GM18870 (cell line): ENCODE results near the gene SUPT3H.
A peak's percentile ranks its signal among the peaks of the same experiment; 100 is the strongest.
"Not testable (repeated sequence)": the region's sequence is repeated elsewhere in the genome, so short reads cannot be mapped to it uniquely, and the experiment has no call there.

Experiments
- ATAC-seq: cut with Tn5 transposase; IDR thresholded peaks from one replicate; pipeline ENCODE4 v1.9.1; 2021; ENCODE audit warnings: moderate library complexity; ENCODE audit not compliant: unreplicated experiment

SUPT3H gene

DNA sequence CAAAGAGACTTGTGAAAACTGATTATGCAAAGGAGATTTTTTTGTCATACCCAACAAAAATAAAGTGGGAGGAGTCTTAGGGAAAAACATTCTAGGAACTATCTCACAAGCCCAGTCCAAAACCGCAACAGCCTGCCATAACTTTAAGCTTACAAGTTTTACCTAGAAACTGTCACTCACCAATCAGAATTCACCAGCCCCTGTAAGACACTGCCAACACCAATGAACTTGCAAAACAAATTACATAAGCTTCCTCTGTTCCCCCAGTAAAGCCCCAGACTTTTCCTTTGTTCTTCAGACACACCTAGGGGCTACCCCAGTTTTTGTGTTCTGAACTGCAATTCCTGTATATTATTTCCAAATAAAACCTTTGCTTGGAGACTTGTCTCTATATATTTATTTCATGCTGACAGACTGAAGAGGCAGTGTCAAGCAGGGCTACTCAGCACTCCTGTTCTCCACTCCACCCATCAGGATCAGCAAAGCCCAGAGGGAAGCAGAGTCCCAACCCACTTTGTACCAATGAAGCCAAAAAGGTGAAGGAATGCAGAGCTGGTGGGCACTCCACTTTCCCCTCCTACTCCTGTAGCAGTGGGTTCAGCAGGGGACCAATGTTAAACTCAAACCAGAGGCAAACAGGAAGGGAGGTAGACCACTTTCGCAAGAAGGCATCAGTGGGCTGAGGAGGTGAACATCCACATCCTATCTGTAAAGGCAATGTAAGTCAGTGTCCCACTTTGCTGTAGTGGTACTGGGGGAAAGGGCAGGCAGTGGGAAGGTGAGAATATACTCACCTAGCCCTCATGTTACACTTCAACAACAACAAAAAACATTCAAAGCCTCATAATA lies 192.1 kb downstream of the SUPT3H start:
- ATAC-seq, result no peak

DNA sequence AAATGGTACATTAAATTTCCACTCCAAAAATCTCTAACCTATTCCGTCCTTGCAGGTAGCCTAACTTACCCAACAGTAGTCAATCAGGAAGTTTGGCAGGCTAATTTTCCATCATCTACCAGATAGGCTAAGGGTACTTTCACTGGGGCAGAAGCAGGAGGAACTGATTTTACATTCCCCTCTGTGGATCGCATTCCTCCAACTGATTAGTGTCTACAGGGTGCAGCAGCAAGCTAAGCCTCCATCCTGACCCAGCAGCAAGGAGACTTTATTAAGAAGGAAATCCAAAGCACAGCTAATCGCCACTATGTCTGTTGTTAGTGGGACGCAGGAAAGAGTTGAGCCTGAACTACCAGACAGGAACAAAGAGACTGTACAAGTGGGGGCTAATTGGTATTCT lies 192.8 kb downstream of the SUPT3H start:
- no peak for ATAC-seq

DNA sequence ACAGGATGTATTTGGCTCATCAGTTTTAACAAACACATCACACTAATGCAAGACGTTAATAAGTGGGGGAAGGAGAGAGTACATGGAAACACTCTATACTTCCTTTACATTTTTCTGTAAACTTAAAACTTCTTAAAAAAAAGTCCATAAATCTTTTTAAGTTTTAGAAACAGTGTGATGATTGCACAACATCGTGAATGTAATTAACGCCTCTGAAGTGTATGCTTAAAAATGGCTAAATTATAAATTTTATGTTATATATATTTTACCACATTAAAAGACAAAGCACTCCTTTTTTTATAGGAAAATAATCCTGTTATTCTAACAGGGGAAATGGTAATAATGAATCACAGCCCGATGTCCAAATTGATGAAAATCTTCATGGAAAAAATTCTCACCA lies 193.7 kb downstream of the SUPT3H start:
- ATAC-seq, result no peak

DNA sequence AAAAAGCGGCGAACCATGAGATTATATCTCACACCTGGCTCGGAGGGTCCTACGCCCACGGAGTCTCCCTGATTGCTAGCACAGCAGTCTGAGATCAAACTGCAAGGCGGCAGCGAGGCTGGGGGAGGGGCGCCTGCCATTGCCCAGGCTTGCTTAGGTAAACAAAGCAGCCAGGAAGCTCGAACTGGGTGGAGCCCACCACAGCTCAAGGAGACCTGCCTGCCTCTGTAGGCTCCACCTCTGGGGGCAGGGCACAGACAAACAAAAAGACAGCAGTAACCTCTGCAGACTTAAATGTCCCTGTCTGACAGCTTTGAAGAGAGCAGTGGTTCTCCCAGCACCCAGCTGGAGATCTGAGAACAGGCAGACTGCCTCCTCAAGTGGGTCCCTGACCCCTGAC lies 201.4 kb downstream of the SUPT3H start:
- not testable (repeated sequence) for ATAC-seq

DNA sequence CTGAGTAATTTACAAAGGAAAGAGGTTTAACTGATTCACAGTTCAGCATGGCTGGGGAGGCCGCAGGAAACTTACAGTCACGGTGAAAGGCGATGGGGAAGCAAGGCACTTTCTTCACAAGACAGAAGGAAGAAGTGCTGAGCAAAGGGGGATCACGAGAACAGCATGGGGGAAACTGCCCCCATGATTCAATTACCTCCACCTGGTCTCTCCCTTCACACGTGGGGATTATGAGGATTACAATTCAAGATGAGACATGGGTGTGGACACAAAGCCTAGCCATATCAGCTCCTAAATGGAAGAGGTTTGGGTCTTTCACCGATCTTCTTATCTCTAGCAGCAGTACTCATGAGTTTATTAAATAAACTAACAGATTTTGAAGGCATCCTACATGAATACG lies 202.5 kb downstream of the SUPT3H start:
- ATAC-seq, result no peak

DNA sequence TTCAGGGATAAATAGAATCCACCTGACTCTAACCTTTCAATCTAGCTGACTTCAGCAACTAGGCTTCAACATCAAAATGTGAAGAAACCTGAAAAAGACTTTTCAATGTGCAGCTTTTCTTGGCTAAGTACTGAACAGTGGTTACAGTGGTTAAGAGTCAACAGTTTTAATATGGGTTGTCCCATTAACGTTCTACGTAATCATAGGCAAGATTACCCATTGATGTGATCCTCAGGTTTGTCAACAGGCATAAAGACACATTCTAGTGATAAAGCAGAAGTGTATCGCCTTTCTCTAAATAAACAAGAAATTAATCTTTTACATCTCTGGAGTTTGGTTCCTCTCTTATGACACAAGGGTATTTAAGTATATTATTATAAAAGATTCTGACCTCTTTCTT lies 203.7 kb downstream of the SUPT3H start:
- ATAC-seq, result no peak

DNA sequence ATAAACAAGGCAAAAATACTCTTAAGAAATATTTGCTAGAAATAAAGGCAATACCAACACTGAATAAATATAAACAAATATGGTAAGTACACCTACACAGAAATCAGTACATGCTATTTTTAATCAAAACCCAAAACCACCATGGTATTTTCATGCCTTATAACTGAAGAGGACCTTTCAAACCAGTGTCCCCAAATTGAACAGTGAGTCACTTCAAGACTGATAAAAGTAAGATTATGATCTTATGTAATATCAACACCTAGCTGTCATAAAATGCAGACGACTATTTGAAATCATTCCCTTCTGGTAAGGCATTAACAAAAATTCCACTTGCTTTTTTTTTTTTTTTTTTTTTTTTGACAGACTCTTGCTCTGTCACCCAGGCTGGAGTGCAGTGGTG lies 206.4 kb downstream of the SUPT3H start:
- no peak for ATAC-seq

DNA sequence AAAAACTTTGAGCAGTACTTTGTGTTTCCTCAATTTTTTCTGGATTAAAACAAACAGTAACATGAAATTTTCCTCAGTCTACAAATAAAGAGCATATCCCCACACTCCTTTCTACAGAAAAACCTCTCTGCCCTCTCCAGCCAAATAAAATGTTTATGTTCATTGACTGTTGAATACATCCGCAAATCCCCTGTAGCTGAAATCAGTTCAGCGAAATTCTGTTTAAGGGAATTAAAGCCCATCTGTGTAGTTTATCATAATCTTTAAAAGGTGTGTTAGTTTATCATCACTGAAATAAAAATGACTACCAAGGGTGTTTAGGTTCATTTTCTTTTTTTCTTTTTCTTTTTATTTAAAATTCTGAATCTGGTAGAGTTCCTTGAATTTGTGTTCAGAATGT lies 207.4 kb downstream of the SUPT3H start:
- ATAC-seq, result no peak

DNA sequence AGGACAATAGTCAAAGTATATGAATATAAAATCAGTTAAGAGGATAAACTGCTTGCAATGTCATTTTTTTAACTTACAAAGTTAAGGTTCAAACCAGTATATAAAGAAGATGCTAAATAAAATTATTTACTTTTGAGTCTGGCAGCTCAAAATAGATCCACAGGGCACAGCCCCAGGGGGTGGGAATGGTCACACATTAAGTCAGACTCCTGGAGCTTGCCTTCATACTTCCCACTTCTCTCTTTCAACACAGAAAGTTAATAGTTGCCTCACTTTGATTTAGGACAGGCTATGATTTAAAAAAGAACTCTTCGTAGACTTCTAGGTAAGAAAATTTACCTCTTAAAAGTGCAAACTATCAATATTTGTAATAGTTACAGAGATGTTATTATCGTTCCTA lies 207.9 kb downstream of the SUPT3H start:
- no peak for ATAC-seq

DNA sequence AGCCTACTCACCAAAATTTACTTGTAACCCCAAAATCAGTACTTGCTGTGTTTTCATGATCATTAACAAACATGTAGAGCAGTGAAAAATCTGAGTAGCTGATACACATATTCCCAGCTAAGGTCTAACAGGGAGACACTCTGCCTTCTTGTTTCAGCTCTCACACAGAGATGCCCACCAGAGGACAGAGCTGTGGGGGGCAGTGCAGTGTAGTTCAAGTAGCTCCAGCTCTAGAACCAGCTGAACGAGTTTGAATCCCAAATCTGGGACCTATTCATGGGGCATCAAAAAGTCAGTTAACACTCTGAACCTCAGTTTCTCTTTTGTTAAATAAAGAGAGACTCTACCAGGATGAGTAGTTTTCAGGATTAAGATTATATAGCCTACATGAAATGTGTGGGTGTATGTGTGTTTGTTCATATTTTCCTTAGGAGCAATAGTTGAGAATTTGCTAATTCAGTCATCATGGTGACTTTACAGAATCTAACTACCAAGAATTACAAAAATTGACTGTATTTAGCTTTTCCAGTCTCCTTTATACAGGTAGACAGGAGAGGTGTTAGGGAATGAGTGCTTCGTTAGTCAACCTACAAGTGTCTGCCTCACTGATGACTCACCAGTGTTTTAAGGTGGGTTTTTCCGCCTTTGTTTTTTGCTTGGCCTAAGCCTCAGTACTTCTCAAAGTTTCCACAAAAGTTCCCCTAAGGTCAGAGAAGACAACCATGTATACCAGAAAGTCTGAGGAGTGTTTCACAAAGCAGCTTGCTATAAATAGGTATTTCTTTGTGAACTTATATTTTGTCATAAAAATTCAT lies 213.6 kb downstream of the SUPT3H start:
- ATAC-seq, result no peak

DNA sequence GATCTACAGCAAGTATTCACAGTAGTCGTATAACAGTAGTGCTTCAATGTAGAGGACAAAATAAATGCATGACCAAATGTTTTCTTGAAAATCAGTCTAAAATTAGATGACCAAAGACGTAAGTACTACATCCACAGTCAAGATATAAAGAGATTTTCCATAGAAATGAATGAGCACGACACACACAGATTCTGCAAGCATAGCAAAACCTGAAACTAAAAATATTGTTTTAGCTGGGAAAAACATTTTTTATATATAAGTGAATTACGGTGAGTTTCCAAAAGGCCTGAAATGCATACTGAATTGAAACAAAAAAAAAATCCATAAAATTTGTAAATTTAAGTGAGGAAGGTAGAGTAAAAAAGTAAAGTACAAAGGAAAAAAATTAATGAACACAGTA lies 217.4 kb downstream of the SUPT3H start:
- ATAC-seq, result no peak

DNA sequence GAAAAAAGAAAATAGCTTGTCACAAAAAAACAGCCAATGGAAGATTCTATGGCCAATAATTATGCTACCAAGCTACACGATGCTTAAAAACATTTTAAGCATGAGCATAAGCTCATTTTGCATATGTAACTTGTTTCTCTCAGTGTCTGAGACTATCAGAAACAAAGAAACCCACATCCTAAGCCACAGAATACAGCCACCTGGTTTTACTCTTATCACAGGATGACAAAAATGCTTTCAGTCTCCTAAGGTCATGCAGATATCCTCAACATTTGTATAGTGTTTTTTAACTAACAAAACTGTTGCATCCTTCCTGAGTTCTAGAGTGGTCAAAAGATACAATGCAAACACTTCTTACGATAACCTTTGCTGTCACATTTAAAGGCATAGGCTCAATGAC lies 221.7 kb downstream of the SUPT3H start:
- ATAC-seq, result peak; percentile 97

DNA sequence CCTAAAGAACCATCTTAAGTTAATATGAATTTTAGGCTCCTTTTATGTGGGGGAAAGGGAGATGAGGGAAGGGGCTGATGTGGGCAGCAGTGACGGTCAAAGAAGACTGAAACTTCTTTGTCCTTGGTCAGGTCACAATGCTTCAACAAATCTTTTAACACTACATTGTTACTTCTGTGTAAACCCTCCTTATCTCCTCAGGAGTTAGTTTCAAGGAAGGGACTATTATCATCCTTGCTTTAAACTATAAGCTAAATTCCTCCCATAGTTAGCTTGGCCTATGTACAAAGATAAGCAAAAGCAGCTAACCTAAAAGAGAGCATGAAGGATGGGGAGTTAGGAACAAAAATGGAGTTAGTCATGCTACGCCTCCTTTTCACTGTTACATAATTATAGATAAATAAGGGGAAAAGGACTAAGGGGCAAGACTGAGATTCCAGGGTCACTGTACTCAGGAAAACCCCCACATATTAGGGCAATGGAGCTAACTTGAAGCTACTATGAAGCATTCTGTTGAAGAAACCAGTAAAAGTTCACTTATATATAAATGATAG lies 222.3 kb downstream of the SUPT3H start:
- no peak for ATAC-seq

DNA sequence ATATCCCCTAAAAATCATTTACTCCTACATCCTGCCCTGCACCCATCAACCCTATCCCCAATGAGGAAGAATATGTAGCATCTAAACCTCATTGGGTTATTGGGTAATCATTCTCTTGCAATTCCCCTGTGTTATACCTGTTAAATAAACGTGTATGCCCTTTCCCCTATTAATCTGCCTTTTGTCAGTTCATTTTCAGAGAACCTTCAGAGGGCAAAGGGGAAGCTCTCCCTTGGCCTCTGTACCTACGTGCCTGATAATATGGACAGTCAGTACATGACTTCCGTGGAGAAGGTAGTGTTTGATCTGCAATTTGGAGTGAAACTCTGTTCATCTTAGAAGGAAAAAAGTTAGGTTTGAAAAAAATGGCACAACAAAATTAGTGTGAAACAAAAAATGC lies 223.1 kb downstream of the SUPT3H start:
- no peak for ATAC-seq

DNA sequence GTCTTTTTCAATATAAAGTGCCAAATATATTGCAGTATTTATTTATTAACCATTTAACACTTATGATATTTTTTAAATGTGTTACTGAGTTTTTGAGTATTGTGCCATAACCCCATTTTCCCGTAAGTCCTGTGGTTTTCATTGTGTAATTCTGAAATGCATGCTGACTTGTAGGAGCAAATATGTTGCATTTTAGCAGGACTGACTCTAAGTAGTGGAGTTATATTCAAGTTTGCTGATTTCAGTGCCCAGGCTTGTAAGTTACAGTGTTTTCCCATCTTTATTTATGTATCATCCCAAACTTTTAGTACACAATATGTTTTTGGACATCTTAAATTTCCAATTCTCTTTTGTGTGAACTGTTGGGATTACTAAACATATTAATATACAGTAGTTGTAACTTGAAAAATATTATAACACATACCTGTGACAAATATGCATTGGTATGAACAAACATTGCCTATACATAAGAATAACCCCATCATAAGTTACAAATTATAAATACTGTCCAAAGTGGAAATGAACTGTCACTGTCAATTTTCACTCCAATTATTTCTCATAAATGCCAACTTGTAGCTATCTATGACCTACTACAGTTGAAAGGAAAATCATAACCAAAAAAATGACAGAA lies 228.9 kb downstream of the SUPT3H start:
- ATAC-seq, result no peak

DNA sequence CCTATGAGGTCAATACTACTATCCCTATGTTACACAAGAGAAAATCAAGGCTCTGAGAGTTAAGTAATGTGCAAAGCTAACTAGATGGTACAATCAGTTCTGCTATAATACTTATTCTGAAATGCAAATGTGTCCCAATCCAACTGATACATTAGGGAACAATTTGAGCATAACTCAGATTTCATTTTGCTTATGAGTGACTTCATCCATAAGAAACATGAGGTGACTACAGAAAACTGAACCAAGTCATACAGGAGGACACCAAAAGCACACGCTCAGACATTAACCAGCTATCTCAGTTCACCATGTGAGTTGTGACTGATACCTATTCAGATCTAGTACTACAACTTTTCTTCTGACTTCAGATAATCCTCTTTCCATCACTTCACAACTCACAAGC lies 229.5 kb downstream of the SUPT3H start:
- ATAC-seq, result no peak

DNA sequence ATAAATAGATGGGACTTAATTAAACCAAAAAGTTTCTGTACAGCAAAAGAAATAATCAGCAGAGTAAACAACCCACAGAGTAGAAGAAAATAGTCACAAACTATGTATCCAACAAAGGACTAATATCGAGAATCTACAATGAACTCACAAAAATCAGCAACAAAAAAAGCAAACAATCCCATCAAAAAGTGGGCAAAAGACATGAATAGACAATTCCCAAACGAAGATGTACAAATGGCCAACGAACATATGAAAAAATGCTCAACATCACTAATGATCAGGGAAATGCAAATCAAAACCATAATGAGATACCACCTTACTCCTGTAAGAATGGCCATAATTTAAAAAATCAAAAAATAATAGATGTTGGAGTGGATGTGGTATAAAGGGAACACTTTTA lies 232.1 kb downstream of the SUPT3H start:
- ATAC-seq, result not testable (repeated sequence)

DNA sequence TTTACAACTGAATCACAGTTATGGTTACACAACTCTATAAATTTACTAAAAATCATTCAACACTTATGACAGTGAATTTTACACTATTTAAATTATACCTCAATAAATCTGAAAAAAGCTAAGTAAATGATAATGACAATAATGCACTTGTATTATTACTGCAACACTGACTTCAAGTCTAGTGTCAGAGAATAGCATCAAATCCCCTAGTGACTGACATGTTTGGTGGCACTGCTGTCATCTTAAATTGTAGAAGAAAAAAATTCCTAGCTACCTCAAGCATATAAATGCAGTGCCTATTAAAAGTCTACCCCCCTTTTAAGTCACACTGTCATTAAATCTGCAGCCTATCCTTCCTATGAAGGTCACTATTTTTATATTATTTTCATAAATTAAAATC lies 239.0 kb downstream of the SUPT3H start:
- no peak for ATAC-seq

DNA sequence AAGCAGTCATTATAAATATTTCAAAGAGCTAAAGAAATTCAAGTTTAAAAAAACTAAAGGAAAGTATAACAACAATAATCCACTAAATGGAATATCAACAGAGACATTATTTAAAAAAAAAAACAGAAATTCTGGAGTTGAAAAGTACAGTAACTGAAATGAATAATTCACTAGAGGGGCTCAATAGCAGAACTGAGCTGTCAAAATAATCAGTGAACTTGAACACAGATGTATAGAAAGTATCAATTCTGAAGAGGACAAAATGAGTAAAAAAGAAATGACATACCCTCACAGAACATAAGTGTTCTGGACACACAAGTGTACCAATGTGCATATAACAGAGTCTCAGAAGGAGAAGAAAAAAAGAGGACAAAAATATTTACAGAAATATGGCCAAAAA lies 241.2 kb downstream of the SUPT3H start:
- no peak for ATAC-seq

DNA sequence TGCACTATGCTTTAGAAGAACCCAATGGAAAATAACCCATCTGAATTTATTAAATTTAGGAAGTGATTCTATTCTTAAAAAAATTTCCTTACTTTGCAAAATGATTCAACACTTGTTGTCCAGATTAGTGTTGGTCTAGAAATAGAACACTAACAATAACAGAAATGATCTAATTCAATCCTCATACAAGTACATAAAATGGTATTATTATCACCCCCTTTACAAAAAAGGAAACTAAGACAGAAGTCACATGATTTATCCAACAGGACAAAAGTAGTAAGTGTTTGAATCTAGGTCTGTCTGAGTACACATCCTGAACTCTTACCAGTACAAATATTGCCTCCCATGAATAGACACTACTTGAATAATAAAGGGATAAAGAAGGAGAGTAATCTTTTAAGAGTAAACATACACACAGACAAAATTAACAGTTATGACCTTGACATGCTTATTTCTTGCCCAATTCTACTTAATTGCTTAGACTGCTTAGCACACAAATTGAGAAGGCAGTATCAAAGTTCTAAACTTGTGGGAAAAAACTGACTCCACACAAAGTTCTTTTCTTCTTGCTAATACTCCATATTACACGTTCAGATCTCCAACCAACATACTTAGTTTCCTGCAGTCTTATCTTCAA lies 245.0 kb downstream of the SUPT3H start:
- ATAC-seq, result no peak

DNA sequence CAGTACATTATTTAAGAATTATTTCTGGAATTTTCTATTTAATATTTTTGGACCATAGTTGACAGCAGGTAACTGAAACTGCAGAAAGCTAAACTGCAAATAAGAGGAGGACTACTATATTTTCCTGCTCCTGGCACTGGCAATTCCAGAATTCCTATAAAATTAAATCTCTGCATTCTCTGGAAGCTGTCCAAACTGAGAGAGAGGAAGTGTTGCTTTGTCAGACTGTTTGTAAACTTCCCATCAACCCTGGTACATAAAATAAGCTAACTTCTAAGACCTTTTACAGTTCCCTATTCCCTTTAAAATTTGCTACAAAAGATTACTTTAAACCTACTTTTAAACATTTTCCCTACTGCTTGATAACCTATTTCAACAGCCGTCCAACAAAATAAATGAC lies 245.7 kb downstream of the SUPT3H start:
- ATAC-seq, result no peak
